Mesothelial cell of epicardium (in vitro differentiated cells): Measurements from ENCODE around the gene KRTAP9-6. TPM values are rescaled to one million over a fixed set of nuclear protein-coding genes. Genes with fewer than 3 reads are reported as not detected.
"Not testable (repeated sequence)": the region's sequence is repeated elsewhere in the genome, so short reads cannot be mapped to it uniquely, and the experiment has no call there.

Source experiments
- DNase-seq, 2 experiments: peaks; one replicate each; pipeline ENCODE4 v3.0.0; 2021; ENCODE audit warnings: low spot score in 2 of 2; ENCODE audit not compliant: unreplicated experiment in 2 of 2
- H3K27ac Mint-ChIP-seq: 2 replicates; pipeline ENCODE4 v1.8.0; 2021; ENCODE audit warnings: mixed read lengths
- H3K27me3 Mint-ChIP-seq: 2 replicates; pipeline ENCODE4 v1.8.0; 2021; ENCODE audit warnings: low read depth, mixed read lengths
- H3K36me3 Mint-ChIP-seq: 2 replicates; pipeline ENCODE4 v1.8.0; 2021; ENCODE audit warnings: mixed read lengths
- H3K4me1 Mint-ChIP-seq: 2 replicates; pipeline ENCODE4 v1.8.0; 2021; ENCODE audit warnings: mixed read lengths
- H3K4me3 Mint-ChIP-seq: 2 replicates; pipeline ENCODE4 v1.8.0; 2021; ENCODE audit warnings: mild to moderate bottlenecking, moderate library complexity, mixed read lengths
- H3K9me3 Mint-ChIP-seq: 2 replicates; pipeline ENCODE4 v1.8.0; 2021; ENCODE audit warnings: mixed read lengths
- CTCF ChIP-seq: fragments of 200-600 bp; sonication (generic); IDR thresholded peaks from one replicate; pipeline ENCODE4 v1.5.0; 2021; ENCODE audit warnings: antibody characterized with exemption; ENCODE audit not compliant: unreplicated experiment
- total RNA-seq: library from RNA; stranded (reverse); gene quantifications from 3 replicates; pipeline ENCODE4 v1.2.1, GENCODE V29; 2021

Gene KRTAP9-6
- total RNA-seq, result not detected in 3 replicates

DNA sequence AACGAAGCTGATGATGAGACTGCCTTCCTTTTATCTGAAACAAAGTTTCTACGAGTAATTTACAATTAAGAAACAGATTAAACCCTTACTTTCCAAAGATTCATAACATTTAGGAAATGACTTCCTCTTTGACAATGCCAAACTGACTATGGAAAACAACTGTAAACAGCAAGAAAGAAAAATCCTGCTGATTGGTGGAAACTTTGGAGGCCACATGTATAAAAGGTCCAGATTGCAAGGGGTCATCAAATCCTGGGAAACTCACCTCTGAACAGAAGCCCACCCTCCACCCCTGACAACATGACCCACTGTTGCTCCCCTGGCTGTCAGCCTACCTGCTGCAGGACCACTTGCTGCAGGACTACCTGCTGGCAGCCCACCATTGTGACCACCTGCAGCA is at the start of gene KRTAP9-6:
Gene KRTAP9-6 (plus strand): TSS at position 301 of the 400 bp plus-strand sequence. CDS start 0 bp downstream, at position 301.
- Mint-ChIP-seq H3K27ac (no peak within 1 kb of the TSS), H3K27me3 (peaks cover 19% of the 10 kb centered on the region), H3K9me3 (no peaks in the 10 kb centered on the region), H3K4me1 (no peaks in the 10 kb centered on the region), H3K4me3 (no peak within 1 kb of the TSS), H3K36me3 (no peaks in the 10 kb centered on the region)
- no peak for DNase-seq
- no peak for TF ChIP-seq CTCF

GRCh38 chr17:41215681-41216080 is 49.5 kb upstream of the KRTAP9-6 start:
- no peak overlapping the region for H3K27ac Mint-ChIP-seq
- peaks cover 11% of the 10 kb centered on the region for H3K9me3 Mint-ChIP-seq
- H3K36me3 Mint-ChIP-seq, result peaks cover 6% of the 10 kb centered on the region
- no peak for DNase-seq
- peaks cover 3% of the 10 kb centered on the region for H3K27me3 Mint-ChIP-seq
- H3K4me3 Mint-ChIP-seq, result no peak overlapping the region
- TF ChIP-seq CTCF, result no peak
- no peaks in the 10 kb centered on the region for H3K4me1 Mint-ChIP-seq

GRCh38 chr17:41223821-41224220 is 41.4 kb upstream of the KRTAP9-6 start:
- Mint-ChIP-seq H3K4me3 (no peak overlapping the region), H3K27ac (peak overlapping the region; percentile 17), H3K36me3 (peaks cover 7% of the 10 kb centered on the region), H3K9me3 (peaks cover 23% of the 10 kb centered on the region), H3K4me1 (peaks cover 2% of the 10 kb centered on the region), H3K27me3 (peaks cover 14% of the 10 kb centered on the region)
- no peak for TF ChIP-seq CTCF
- DNase-seq, result no peak

DNA sequence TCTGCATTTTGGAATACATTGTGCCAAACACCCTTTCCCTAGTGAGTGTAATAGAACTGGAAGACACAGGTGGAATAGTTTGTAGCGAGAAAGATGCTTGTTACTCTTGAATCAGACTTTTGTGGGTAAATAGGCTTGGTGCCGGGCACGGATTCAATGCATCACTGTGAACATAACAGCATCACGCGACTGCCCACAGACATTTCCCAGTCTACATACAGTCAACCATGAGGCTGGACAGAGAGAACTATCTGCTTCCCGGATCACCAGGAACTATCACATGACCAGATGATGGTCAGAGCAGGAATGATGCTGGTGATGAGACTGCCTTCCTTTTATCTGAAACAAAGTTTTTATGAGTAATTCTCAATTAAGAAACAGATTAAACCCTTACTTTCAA is 39.1 kb upstream of the KRTAP9-6 start:
- no peak for TF ChIP-seq CTCF
- Mint-ChIP-seq H3K4me3 (no peak overlapping the region), H3K27ac (no peak overlapping the region), H3K9me3 (peaks cover 14% of the 10 kb centered on the region), H3K36me3 (no peaks in the 10 kb centered on the region), H3K27me3 (peaks cover 13% of the 10 kb centered on the region), H3K4me1 (peaks cover 2% of the 10 kb centered on the region)
- DNase-seq, result no peak

GRCh38 chr17:41226598-41227095 is 38.5 kb upstream of the KRTAP9-6 start, which contains the start of gene KRTAP9-2:
KRTAP9-2 (plus strand) TSS chr17:41226648; CDS start chr17:41226655, 7 bp downstream.
- H3K27me3 Mint-ChIP-seq, DNase-seq, H3K27ac Mint-ChIP-seq, H3K4me1 Mint-ChIP-seq, H3K4me3 Mint-ChIP-seq, H3K9me3 Mint-ChIP-seq, H3K36me3 Mint-ChIP-seq: not testable (repeated sequence)

DNA sequence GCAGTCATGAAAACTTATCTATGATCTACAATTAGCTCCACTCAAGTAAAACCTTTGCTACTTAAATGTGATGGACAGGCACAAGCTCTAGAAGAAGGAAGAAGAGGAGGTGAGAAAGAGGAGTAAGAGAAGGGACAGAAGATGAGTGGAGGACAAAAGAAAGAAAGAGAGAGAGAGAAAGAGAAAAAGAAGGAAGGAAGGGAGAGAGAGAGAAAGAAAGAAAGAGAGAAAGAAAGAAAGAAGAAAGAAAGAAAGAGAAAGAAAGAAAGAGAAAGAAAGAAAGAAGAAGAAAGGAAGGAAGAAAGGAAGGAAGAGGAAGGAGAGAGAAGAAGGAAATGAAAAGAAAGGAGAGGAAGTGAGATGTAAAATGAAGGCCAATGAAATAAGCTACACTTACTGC is 35.1 kb upstream of the KRTAP9-6 start:
- H3K9me3 Mint-ChIP-seq, result peaks cover 6% of the 10 kb centered on the region
- no peak overlapping the region for H3K27ac Mint-ChIP-seq
- peaks cover 22% of the 10 kb centered on the region for H3K27me3 Mint-ChIP-seq
- H3K36me3 Mint-ChIP-seq, result no peaks in the 10 kb centered on the region
- DNase-seq, result no peak
- TF ChIP-seq CTCF, result no peak
- H3K4me1 Mint-ChIP-seq, result peaks cover 7% of the 10 kb centered on the region
- H3K4me3 Mint-ChIP-seq, result no peak overlapping the region
